GM20000 (cell line): Measurements from ENCODE around the gene PIAS2.

Source experiments
- DNase-seq: peaks from one replicate; pipeline ENCODE4 v3.0.0; 2012; ENCODE audit warnings: low spot score
- CTCF ChIP-seq: IDR thresholded peaks from 2 replicates; pipeline ENCODE4 v1.5.1; 2012; ENCODE audit warnings: mild to moderate bottlenecking, control low read depth; ENCODE audit errors: extremely low read depth, missing control alignments

The PIAS2 gene

GRCh38 chr18:46756025-46756558 is 161.2 kb downstream of the PIAS2 start:
- no peak for TF ChIP-seq CTCF
- peak; percentile 45 for DNase-seq

GRCh38 chr18:46755315-46756024 is 161.8 kb downstream of the PIAS2 start:
- TF ChIP-seq CTCF, result no peak
- peak; percentile 40 for DNase-seq

GRCh38 chr18:46754661-46755292 is 162.5 kb downstream of the PIAS2 start:
- peak; percentile 29 for DNase-seq
- TF ChIP-seq CTCF, result no peak

- DNase-seq, result peak; percentile 67
- no peak for TF ChIP-seq CTCF
Measured at GRCh38 chr18:46754188-46754587, 163.1 kb downstream of the PIAS2 start.
